H9 (cell line): ENCODE measurements around the gene THTPA. TPM values are rescaled to one million over a fixed set of nuclear protein-coding genes. Genes with fewer than 3 reads are reported as not detected.

ENCODE experiments used
- DNase-seq: peaks from one replicate; pipeline ENCODE4 v3.0.0-alpha.2; 2017
- H2AFZ ChIP-seq: one replicate; pipeline ENCODE4 v1.6.1; 2013; ENCODE audit warnings: mild to moderate bottlenecking, low read length, control low read depth, moderate library complexity
- H2AK5ac ChIP-seq: 2 replicates; pipeline ENCODE4 v1.6.1; 2013; ENCODE audit warnings: low read length, control low read depth, mixed read lengths; ENCODE audit not compliant: insufficient read length
- H2BK120ac ChIP-seq: one replicate; pipeline ENCODE4 v1.6.1; 2013; ENCODE audit warnings: low read depth, mild to moderate bottlenecking, low read length, control low read depth, inconsistent platforms; ENCODE audit not compliant: poor library complexity, severe bottlenecking
- H2BK12ac ChIP-seq: 2 replicates; pipeline ENCODE4 v1.6.1; 2013; ENCODE audit warnings: low read length, control low read depth, mixed read lengths, low read depth; ENCODE audit not compliant: insufficient read length
- H2BK15ac ChIP-seq: 2 replicates; pipeline ENCODE4 v1.6.1; 2013; ENCODE audit warnings: low read depth, low read length, control low read depth
- H2BK20ac ChIP-seq: one replicate; pipeline ENCODE4 v1.6.1; 2013; ENCODE audit warnings: low read depth, mild to moderate bottlenecking, low read length, control low read depth, inconsistent platforms; ENCODE audit not compliant: poor library complexity, severe bottlenecking
- H2BK5ac ChIP-seq: 2 replicates; pipeline ENCODE4 v1.6.1; 2013; ENCODE audit warnings: low read length, control low read depth, mixed read lengths; ENCODE audit not compliant: insufficient read length
- H3K14ac ChIP-seq: 2 replicates; pipeline ENCODE4 v1.6.1; 2013; ENCODE audit warnings: low read length, control low read depth; ENCODE audit not compliant: insufficient read depth
- H3K18ac ChIP-seq: 2 replicates; pipeline ENCODE4 v1.6.1; 2013; ENCODE audit warnings: low read depth, mild to moderate bottlenecking, mixed read lengths, low read length, control low read depth; ENCODE audit not compliant: insufficient read length
- H3K23ac ChIP-seq: 2 replicates; pipeline ENCODE4 v1.6.1; 2013; ENCODE audit warnings: low read length, control low read depth, mixed read lengths, low read depth; ENCODE audit not compliant: insufficient read length
- H3K23me2 ChIP-seq: 2 replicates; pipeline ENCODE4 v1.6.1; 2013; ENCODE audit warnings: low read depth, mild to moderate bottlenecking, mixed read lengths, low read length, control low read depth; ENCODE audit not compliant: insufficient read length, poor library complexity, severe bottlenecking
- H3K27ac ChIP-seq: 2 replicates; pipeline ENCODE4 v1.5.1; 2013; ENCODE audit warnings: low read length, control low read depth, mixed read lengths, low read depth; ENCODE audit not compliant: insufficient read length
- H3K27me3 ChIP-seq: 2 replicates; pipeline ENCODE4 v1.6.1; 2013; ENCODE audit warnings: low read length, control low read depth, inconsistent platforms; ENCODE audit not compliant: insufficient read depth
- H3K4ac ChIP-seq: 2 replicates; pipeline ENCODE4 v1.6.1; 2013; ENCODE audit warnings: low read depth, mild to moderate bottlenecking, control low read depth, inconsistent platforms, low read length, moderate library complexity
- H3K4me1 ChIP-seq: 2 replicates; pipeline ENCODE4 v1.6.1; 2013; ENCODE audit warnings: low read length, control low read depth, inconsistent platforms; ENCODE audit not compliant: insufficient read depth
- H3K4me2 ChIP-seq: 2 replicates; pipeline ENCODE4 v1.6.1; 2013; ENCODE audit warnings: low read length, control low read depth, mixed read lengths; ENCODE audit not compliant: insufficient read length, insufficient read depth
- H3K56ac ChIP-seq: 2 replicates; pipeline ENCODE4 v1.6.1; 2013; ENCODE audit warnings: low read depth, mild to moderate bottlenecking, mixed read lengths, low read length, control low read depth; ENCODE audit not compliant: insufficient read length
- H3K79me1 ChIP-seq: 2 replicates; pipeline ENCODE4 v1.6.1; 2013; ENCODE audit warnings: low read depth, mild to moderate bottlenecking, moderate library complexity, low read length, control low read depth, inconsistent platforms; ENCODE audit not compliant: insufficient read depth, poor library complexity, severe bottlenecking
- H3K79me2 ChIP-seq: 2 replicates; pipeline ENCODE4 v1.6.1; 2013; ENCODE audit warnings: low read length, control low read depth, inconsistent platforms; ENCODE audit not compliant: insufficient read depth
- H3K9ac ChIP-seq: 2 replicates; pipeline ENCODE4 v1.6.1; 2013; ENCODE audit warnings: low read length, control low read depth, mixed read lengths; ENCODE audit not compliant: insufficient read length; ENCODE audit errors: extremely low read depth
- H3K9me3 ChIP-seq: one replicate; pipeline ENCODE4 v1.6.1; 2013; ENCODE audit warnings: low read depth, low read length, inconsistent platforms; ENCODE audit not compliant: control insufficient read depth
- H3T11ph ChIP-seq: one replicate; pipeline ENCODE4 v1.6.1; 2013; ENCODE audit warnings: mild to moderate bottlenecking, low read length, control low read depth, inconsistent platforms
- H4K20me1 ChIP-seq: one replicate; pipeline ENCODE4 v1.6.1; 2013; ENCODE audit not compliant: control insufficient read depth, insufficient read length, insufficient read depth
- H4K5ac ChIP-seq: 2 replicates; pipeline ENCODE4 v1.6.1; 2013; ENCODE audit warnings: low read depth, mild to moderate bottlenecking, mixed read lengths, low read length, control low read depth; ENCODE audit not compliant: insufficient read length
- H4K8ac ChIP-seq: replicated peaks from 2 replicates; pipeline ENCODE4 v1.6.1; 2013; ENCODE audit warnings: low read length, control low read depth, mixed read lengths, low read depth; ENCODE audit not compliant: insufficient read length
- H4K91ac ChIP-seq: 2 replicates; pipeline ENCODE4 v1.6.1; 2013; ENCODE audit warnings: low read depth, mild to moderate bottlenecking, moderate library complexity, mixed read lengths, low read length, control low read depth; ENCODE audit not compliant: insufficient read length
- H3K27ac Mint-ChIP-seq, 3 experiments: 2 replicates in 2 of 3; 3 replicates in 1 of 3; pipeline ENCODE4 v1.8.0; 2020 to 2021; ENCODE audit warnings: mixed read lengths in 3 of 3, mild to moderate bottlenecking in 1 of 3, moderate library complexity in 1 of 3
- H3K27me3 Mint-ChIP-seq: 2 replicates; pipeline ENCODE4 v1.8.0; 2021; ENCODE audit warnings: low read depth, mild to moderate bottlenecking, moderate library complexity, mixed read lengths
- H3K36me3 Mint-ChIP-seq, 3 experiments: 2 replicates in 2 of 3; 3 replicates in 1 of 3; pipeline ENCODE4 v1.8.0; 2020 to 2021; ENCODE audit warnings: low read depth in 3 of 3, mixed read lengths in 3 of 3; ENCODE audit not compliant: insufficient read depth in 1 of 3
- H3K4me1 Mint-ChIP-seq, 2 experiments: 2 replicates each; pipeline ENCODE4 v1.8.0; 2020; ENCODE audit warnings: mixed read lengths in 2 of 2
- H3K4me3 Mint-ChIP-seq, 2 experiments: 2 replicates in 1 of 2; 3 replicates in 1 of 2; pipeline ENCODE4 v1.8.0; 2020 to 2021; ENCODE audit warnings: mild to moderate bottlenecking in 2 of 2, mixed read lengths in 2 of 2, moderate library complexity in 1 of 2
- H3K9me3 Mint-ChIP-seq, 2 experiments: 2 replicates in 1 of 2; 3 replicates in 1 of 2; pipeline ENCODE4 v1.8.0; 2020; ENCODE audit warnings: mild to moderate bottlenecking in 2 of 2, mixed read lengths in 2 of 2, moderate library complexity in 1 of 2
- WGBS: extraction: QIAGEN DNeasy Blood & Tissue Kit; methylation state at CpG from one replicate; pipeline ENCODE4 v1.1.7; 2013; ENCODE audit warnings: missing lambda C conversion rate, low lambda C conversion rate, mixed read lengths; ENCODE audit not compliant: insufficient read length; ENCODE audit errors: extremely low coverage; 5-methylcytosine and 5-hydroxymethylcytosine counted together
- total RNA-seq: library from RNA; stranded (reverse); gene quantifications from 2 replicates; pipeline ENCODE4 v1.2.1, GENCODE V29; 2021
- TF ChIP-seq, protein P1 (sequence below): fragments of 200-600 bp; sonication (generic); conservative IDR thresholded peaks from 3 replicates; pipeline ENCODE4 v1.8.0; 2021; ENCODE audit warnings: antibody characterized with exemption, mild to moderate bottlenecking

THTPA gene
- total RNA-seq, 1 experiment from 2014 or later: 15.6 TPM

DNA sequence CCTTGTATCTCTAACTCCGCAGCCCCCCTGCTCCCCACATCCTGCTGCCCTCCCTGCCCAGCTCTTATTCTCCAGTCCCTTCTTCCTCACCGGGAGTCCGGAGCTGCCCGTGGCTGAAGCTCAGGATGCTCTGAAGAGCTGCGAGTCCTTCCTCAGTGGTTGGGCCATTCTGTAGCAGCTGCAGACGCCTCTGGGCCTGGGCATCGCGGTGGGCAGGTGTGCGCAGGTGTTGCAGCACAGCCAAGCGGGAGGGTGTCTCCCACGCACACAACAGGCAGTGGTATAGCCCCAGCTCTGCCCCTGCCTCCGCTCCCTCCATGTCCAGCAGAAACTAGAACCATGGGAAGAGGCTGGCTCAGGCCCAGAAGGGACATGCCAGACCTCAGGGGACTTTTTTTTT lies 24.7 kb upstream of the THTPA start:
- Histone ChIP-seq H3K27ac (no peak overlapping the region), H3K4me1 (peaks cover 3% of the 10 kb centered on the region; the same call in 1 of the 2 replicates), H4K5ac (no peak overlapping the region), H4K8ac (no peak overlapping the region), H3K79me2 (no peaks in the 10 kb centered on the region), H4K91ac (no peak overlapping the region), H4K20me1 (no peaks in the 10 kb centered on the region), H2BK15ac (no peak overlapping the region), H3K79me1 (no peaks in the 10 kb centered on the region), H2BK20ac (no peak overlapping the region), H2AFZ (no peak overlapping the region), H3K23me2 (no peaks in the 10 kb centered on the region), H3T11ph (no peak overlapping the region), H2BK5ac (no peak overlapping the region), H2BK120ac (no peak overlapping the region), H2AK5ac (no peak overlapping the region), H3K27me3 (no peaks in the 10 kb centered on the region), H3K4ac (no peak overlapping the region), H3K56ac (no peak overlapping the region), H3K23ac (no peak overlapping the region), H3K4me2 (no peak overlapping the region), H2BK12ac (no peak overlapping the region), H3K9me3 (no peaks in the 10 kb centered on the region), H3K14ac (no peak overlapping the region; the same call in 1 of the 2 replicates), H3K9ac (no peak overlapping the region), H3K18ac (no peak overlapping the region)
- WGBS: no CpG with 5 or more reads among the region's 12 CpGs
- Mint-ChIP-seq H3K27me3 (no peaks in the 10 kb centered on the region), H3K9me3 (no peaks in the 10 kb centered on the region), H3K4me1 (peaks cover 23 to 31% of the 10 kb centered on the region in 2 experiments), H3K4me3 (no peak overlapping the region), H3K27ac (peak overlapping the region; percentile 7 to 77 (median 50); a peak in 5 of 7 replicates), H3K36me3 (peaks cover 55 to 69% (median 68%) of the 10 kb centered on the region in 3 experiments; a peak in 6 of 7 replicates)
- no peak for DNase-seq
- TF ChIP-seq, protein P1, sequence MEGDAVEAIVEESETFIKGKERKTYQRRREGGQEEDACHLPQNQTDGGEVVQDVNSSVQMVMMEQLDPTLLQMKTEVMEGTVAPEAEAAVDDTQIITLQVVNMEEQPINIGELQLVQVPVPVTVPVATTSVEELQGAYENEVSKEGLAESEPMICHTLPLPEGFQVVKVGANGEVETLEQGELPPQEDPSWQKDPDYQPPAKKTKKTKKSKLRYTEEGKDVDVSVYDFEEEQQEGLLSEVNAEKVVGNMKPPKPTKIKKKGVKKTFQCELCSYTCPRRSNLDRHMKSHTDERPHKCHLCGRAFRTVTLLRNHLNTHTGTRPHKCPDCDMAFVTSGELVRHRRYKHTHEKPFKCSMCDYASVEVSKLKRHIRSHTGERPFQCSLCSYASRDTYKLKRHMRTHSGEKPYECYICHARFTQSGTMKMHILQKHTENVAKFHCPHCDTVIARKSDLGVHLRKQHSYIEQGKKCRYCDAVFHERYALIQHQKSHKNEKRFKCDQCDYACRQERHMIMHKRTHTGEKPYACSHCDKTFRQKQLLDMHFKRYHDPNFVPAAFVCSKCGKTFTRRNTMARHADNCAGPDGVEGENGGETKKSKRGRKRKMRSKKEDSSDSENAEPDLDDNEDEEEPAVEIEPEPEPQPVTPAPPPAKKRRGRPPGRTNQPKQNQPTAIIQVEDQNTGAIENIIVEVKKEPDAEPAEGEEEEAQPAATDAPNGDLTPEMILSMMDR: no peak
